B cell (primary cell): ENCODE measurements around the gene EFCAB12. TPM values are rescaled to one million over a fixed set of nuclear protein-coding genes. Genes with fewer than 3 reads are reported as not detected.

Experiments used
- ATAC-seq: fragments of 200-7000 bp; cut with Tn5 transposase; one replicate; pipeline ENCODE4 v1.10.0; 2021; ENCODE audit warnings: low read depth, mild to moderate bottlenecking, moderate number of reproducible peaks, moderate library complexity
- CTCF ChIA-PET: fragments of 350-600 bp; sonication (Branson Sonifier 250); formaldehyde crosslinking; loops from one replicate; lab custom pipeline; 2021; ENCODE audit warnings: antibody characterized with exemption, inconsistent platforms; lab: Charles Lee
- POLR2A ChIA-PET: fragments of 350-600 bp; sonication (Branson Sonifier 250); formaldehyde crosslinking; loops from one replicate; lab custom pipeline; 2021; ENCODE audit warnings: antibody characterized with exemption; lab: Charles Lee
- DNase-seq: peaks from one replicate; pipeline ENCODE4 v3.0.0; 2013
- H2AFZ ChIP-seq: 2 replicates; pipeline ENCODE4 v1.6.1; 2012; ENCODE audit warnings: mild to moderate bottlenecking, low read depth, low read length; ENCODE audit not compliant: insufficient read depth, poor library complexity, severe bottlenecking
- H3K27ac ChIP-seq, 2 donors: 1 replicate in 1 of 2; 2 replicates in 1 of 2; pipeline ENCODE4 v1.5.1; 2012 to 2013; ENCODE audit warnings: low read length in 2 of 2, mild to moderate bottlenecking in 2 of 2, moderate library complexity in 1 of 2
- H3K27me3 ChIP-seq, 4 experiments: fragments of 200-600 bp in 1 of 4; sonication (generic) in 1 of 4; replicated peaks in 1 of 4; 1 replicate in 2 of 4; 2 replicates in 2 of 4; pipeline versions ENCODE4 v1.6.1 to v1.7.0; 2013 to 2016; ENCODE audit warnings: low read length in 3 of 4, mild to moderate bottlenecking in 2 of 4, mixed read lengths in 1 of 4, moderate library complexity in 1 of 4; ENCODE audit not compliant: insufficient read depth in 4 of 4, control insufficient read depth in 3 of 4; ENCODE audit errors: control extremely low read depth in 1 of 4
- H3K36me3 ChIP-seq, 2 experiments: replicated peaks in 1 of 2; 1 replicate in 1 of 2; 2 replicates in 1 of 2; pipeline versions ENCODE4 v1.6.1 to v1.7.1; 2013; ENCODE audit warnings: low read length in 1 of 2; ENCODE audit not compliant: insufficient read depth in 2 of 2, control insufficient read depth in 1 of 2; ENCODE audit errors: control extremely low read depth in 1 of 2, extremely low read depth in 1 of 2
- H3K4me1 ChIP-seq, 2 donors: fragments of 200-600 bp in 1 of 2; sonication (generic) in 1 of 2; 1 replicate in 1 of 2; 2 replicates in 1 of 2; pipeline versions ENCODE4 v1.5.1 to v1.6.1; 2013 to 2017; ENCODE audit warnings: low read length in 2 of 2; ENCODE audit not compliant: control insufficient read depth in 2 of 2, insufficient read depth in 2 of 2
- H3K4me2 ChIP-seq: replicated peaks from 2 replicates; pipeline ENCODE3; 2012; ENCODE audit warnings: mild to moderate bottlenecking, low read depth, low read length; ENCODE audit not compliant: poor library complexity, severe bottlenecking
- H3K4me3 ChIP-seq, 5 experiments: fragments of 200-600 bp in 1 of 5; sonication (generic) in 1 of 5; 1 replicate in 3 of 5; 2 replicates in 2 of 5; pipeline versions ENCODE4 v1.5.1 to v1.7.0; 2011 to 2016; ENCODE audit warnings: low read length in 4 of 5, mild to moderate bottlenecking in 4 of 5, low read depth in 2 of 5, control low read depth in 1 of 5, moderate library complexity in 1 of 5; ENCODE audit not compliant: insufficient read depth in 1 of 5; ENCODE audit errors: control extremely low read depth in 1 of 5, extremely low read depth in 1 of 5
- H3K79me2 ChIP-seq: fragments of 200-600 bp; sonication (generic); one replicate; pipeline ENCODE4 v1.6.0; 2016; ENCODE audit warnings: low read length; ENCODE audit not compliant: control insufficient read depth, insufficient read depth
- H3K9ac ChIP-seq: fragments of 200-600 bp; sonication (generic); 2 replicates; pipeline ENCODE4 v1.6.1; 2017; ENCODE audit warnings: mild to moderate bottlenecking, low read length, moderate library complexity
- H3K9me3 ChIP-seq, 3 donors: one replicate each; pipeline versions ENCODE4 v1.6.1 to v1.7.1; 2013; ENCODE audit warnings: low read length in 2 of 3; ENCODE audit not compliant: control insufficient read depth in 2 of 3, insufficient read depth in 1 of 3; ENCODE audit errors: control extremely low read depth in 1 of 3
- H4K20me1 ChIP-seq: 2 replicates; pipeline ENCODE4 v1.6.0; 2012; ENCODE audit warnings: mild to moderate bottlenecking, low read length; ENCODE audit not compliant: insufficient read depth, control insufficient read depth, poor library complexity, severe bottlenecking
- H3K27ac Mint-ChIP-seq: one replicate; pipeline ENCODE4 v1.8.0; 2021; ENCODE audit warnings: mixed read lengths
- H3K27me3 Mint-ChIP-seq: one replicate; pipeline ENCODE4 v1.8.0; 2021; ENCODE audit warnings: mixed read lengths
- H3K4me1 Mint-ChIP-seq: one replicate; pipeline ENCODE4 v1.8.0; 2021; ENCODE audit warnings: mixed read lengths
- H3K4me3 Mint-ChIP-seq: one replicate; pipeline ENCODE4 v1.8.0; 2021; ENCODE audit warnings: mixed read lengths
- H3K9me3 Mint-ChIP-seq: one replicate; pipeline ENCODE4 v1.8.0; 2022; ENCODE audit warnings: mixed read lengths; ENCODE audit not compliant: insufficient read depth
- EZH2 ChIP-seq: IDR thresholded peaks from 2 replicates; pipeline ENCODE4 v1.6.1; 2012; ENCODE audit warnings: borderline replicate concordance, low read depth, mild to moderate bottlenecking, moderate library complexity, low read length; ENCODE audit not compliant: insufficient read depth, poor library complexity, severe bottlenecking
- WGBS: methylation state at CpG from one replicate; pipeline ENCODE4 v1.1.5; 2013; ENCODE audit warnings: missing lambda C conversion rate; ENCODE audit not compliant: insufficient coverage; 5-methylcytosine and 5-hydroxymethylcytosine counted together
- intact Hi-C: fragments of 100-400 bp; cut with micrococcal nuclease; formaldehyde crosslinking; loops from one replicate; pipeline ENCODE4 v1.10.0; 2022
- polyA plus RNA-seq: library from polyadenylated mRNA; depleted of rRNA; stranded (reverse); fragments of >200 nt; gene quantifications from 2 replicates; pipeline ENCODE4 v1.2.3, GENCODE V29; 2012
- total RNA-seq, 2 donors: library from RNA; stranded (reverse); fragments of 120-200 nt in 1 of 2; gene quantifications; 1 replicate in 1 of 2; 2 replicates in 1 of 2; pipeline versions ENCODE4 v1.2.3 to v1.2.4, GENCODE V29; 2013 to 2022
- TF ChIP-seq, protein P1 (sequence below): fragments of 200-600 bp; IDR thresholded peaks from one replicate; pipeline ENCODE4 v1.8.0; 2022; ENCODE audit warnings: antibody characterized with exemption, mild to moderate bottlenecking

The EFCAB12 gene
- total and polyA plus RNA-seq, 2 donors (not counting 1 experiment from before 2014, with no cell fraction given), result 3.5 to 6.5 TPM

DNA sequence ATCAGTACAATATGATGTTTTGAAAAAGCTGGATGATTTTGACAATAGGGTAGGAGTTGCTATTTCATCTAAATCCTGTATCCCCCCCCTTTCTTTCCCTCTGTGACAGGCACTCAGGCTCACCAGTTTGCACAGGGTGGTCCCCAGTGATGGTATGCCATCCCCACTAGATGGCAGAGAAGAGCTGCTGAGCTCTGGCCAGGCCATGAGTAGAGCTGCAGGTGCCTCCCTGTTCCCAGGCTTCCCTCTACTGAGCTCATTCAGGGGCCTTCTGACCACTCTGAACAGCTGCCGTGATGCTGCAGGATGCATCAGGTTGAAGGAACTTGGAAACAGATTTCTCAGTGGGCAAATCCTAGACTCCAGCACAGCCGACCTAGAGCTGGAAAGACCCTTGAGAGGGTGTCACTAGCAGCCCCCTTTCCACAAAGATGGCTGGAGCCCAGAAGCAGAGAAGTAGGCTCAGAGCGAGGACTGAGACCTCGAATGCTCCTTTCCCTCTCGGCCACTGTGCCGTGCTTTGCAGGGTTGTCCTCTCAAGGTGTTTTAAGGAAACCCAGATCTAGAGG, 45.1 kb downstream of the EFCAB12 start:
- no peak overlapping the region for H3K4me2 ChIP-seq
- CTCF ChIA-PET, result interaction anchor here (0.6 to 3.5 kb wide), 35 partner anchors 10 to 709 kb away, joined by 3 to 23 read pairs (median 4); partner anchors contain the start of genes EFCAB12, IFT122 and MBD4
- H3K9me3 ChIP-seq, result peaks cover 0 to 8% (median 0%) of the 10 kb centered on the region in 3 donors
- 42% methylated on average over 2 of the region's 6 CpGs for WGBS
- intact Hi-C loops, result loop anchor here (1.0 to 5.0 kb wide), 4 partner anchors 57 to 551 kb away; partner anchors contain the start of gene IFT122
- no peaks in the 10 kb centered on the region for H3K79me2 ChIP-seq
- no peaks in the 10 kb centered on the region for H3K27me3 ChIP-seq
- POLR2A ChIA-PET, result interaction anchor here (1.0 kb wide), 1 partner anchor 52 kb away, joined by 6 read pairs; no protein-coding TSS in a partner anchor
- H3K36me3 ChIP-seq, result peaks cover 0 to 10% of the 10 kb centered on the region in 2 experiments
- no peaks in the 10 kb centered on the region for H4K20me1 ChIP-seq
- H3K4me1 Mint-ChIP-seq, result no peaks in the 10 kb centered on the region
- no peaks in the 10 kb centered on the region for H3K9me3 Mint-ChIP-seq
- H3K4me3 Mint-ChIP-seq, result no peak overlapping the region
- H3K4me3 ChIP-seq, result no peak overlapping the region
- peak; percentile 93 for ATAC-seq
- H3K27me3 Mint-ChIP-seq, result no peaks in the 10 kb centered on the region
- no peak overlapping the region for H3K9ac ChIP-seq
- no peak overlapping the region for H2AFZ ChIP-seq
- peak; percentile 61 for DNase-seq
- H3K27ac ChIP-seq, result no peak overlapping the region
- TF ChIP-seq, protein P1, sequence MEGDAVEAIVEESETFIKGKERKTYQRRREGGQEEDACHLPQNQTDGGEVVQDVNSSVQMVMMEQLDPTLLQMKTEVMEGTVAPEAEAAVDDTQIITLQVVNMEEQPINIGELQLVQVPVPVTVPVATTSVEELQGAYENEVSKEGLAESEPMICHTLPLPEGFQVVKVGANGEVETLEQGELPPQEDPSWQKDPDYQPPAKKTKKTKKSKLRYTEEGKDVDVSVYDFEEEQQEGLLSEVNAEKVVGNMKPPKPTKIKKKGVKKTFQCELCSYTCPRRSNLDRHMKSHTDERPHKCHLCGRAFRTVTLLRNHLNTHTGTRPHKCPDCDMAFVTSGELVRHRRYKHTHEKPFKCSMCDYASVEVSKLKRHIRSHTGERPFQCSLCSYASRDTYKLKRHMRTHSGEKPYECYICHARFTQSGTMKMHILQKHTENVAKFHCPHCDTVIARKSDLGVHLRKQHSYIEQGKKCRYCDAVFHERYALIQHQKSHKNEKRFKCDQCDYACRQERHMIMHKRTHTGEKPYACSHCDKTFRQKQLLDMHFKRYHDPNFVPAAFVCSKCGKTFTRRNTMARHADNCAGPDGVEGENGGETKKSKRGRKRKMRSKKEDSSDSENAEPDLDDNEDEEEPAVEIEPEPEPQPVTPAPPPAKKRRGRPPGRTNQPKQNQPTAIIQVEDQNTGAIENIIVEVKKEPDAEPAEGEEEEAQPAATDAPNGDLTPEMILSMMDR, result peak; percentile 78
- no peak for TF ChIP-seq EZH2
- H3K27ac Mint-ChIP-seq, result no peak overlapping the region
- no peaks in the 10 kb centered on the region for H3K4me1 ChIP-seq

DNA sequence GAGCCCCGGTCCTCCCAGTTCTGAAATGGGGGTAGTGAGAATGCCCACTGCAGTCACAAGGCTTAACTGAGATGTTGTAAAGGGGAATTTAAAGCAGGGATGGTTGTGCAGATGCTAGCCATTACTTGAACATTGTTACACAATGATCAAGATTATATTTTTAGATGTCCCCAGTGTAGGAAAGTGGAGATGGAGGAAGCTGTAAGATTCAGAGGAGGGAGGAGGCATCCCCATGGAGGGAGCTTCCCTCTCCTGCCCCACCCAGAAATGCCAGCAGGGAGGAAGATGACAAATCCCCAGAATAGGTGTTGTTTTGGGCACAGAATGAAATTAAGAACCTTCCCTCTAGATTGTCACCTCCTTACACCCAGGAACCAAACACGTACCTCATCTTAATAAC, 46.1 kb downstream of the EFCAB12 start:
- Mint-ChIP-seq H3K4me1 (no peaks in the 10 kb centered on the region), H3K27ac (no peak overlapping the region), H3K27me3 (no peaks in the 10 kb centered on the region), H3K9me3 (no peaks in the 10 kb centered on the region), H3K4me3 (no peak overlapping the region)
- Histone ChIP-seq H3K27me3 (no peaks in the 10 kb centered on the region), H4K20me1 (no peaks in the 10 kb centered on the region), H2AFZ (no peak overlapping the region), H3K36me3 (peaks cover 2 to 8% of the 10 kb centered on the region in 2 experiments), H3K4me2 (no peak overlapping the region), H3K79me2 (no peaks in the 10 kb centered on the region), H3K9ac (no peak overlapping the region), H3K4me3 (no peak overlapping the region), H3K4me1 (no peaks in the 10 kb centered on the region), H3K27ac (no peak overlapping the region), H3K9me3 (peaks cover 0 to 18% (median 3%) of the 10 kb centered on the region in 3 donors)
- ATAC-seq (no peak), DNase-seq (no peak)
- intact Hi-C loops, result loop anchor here (5.0 kb wide), 1 partner anchor 245 kb away; no protein-coding TSS in a partner anchor
- ChIA-PET POLR2A (no interaction called here), CTCF (interaction anchor here (1.3 to 2.3 kb wide), 8 partner anchors 15 to 620 kb away, joined by 4 to 18 read pairs (median 7); partner anchors contain the start of gene EFCAB12)
- 100% methylated on average over 1 of the region's 2 CpGs for WGBS
- no peak for TF ChIP-seq EZH2
- TF ChIP-seq, protein P1, result no peak
